H1 (cell line): ENCODE data around the gene ANKS1A. TPM values are rescaled to one million over a fixed set of nuclear protein-coding genes. Genes with fewer than 3 reads are reported as not detected.

Source experiments
- CTCF ChIA-PET: fragments of 300-600 bp; sonication (Branson Sonifier 250); formaldehyde crosslinking; loops from one replicate; lab custom pipeline; 2021; ENCODE audit not compliant: partially characterized antibody; lab: Charles Lee
- POLR2A ChIA-PET: fragments of 300-600 bp; sonication (Branson Sonifier 250); formaldehyde crosslinking; loops from one replicate; lab custom pipeline; 2021; ENCODE audit warnings: inconsistent platforms; ENCODE audit not compliant: partially characterized antibody; lab: Charles Lee
- DNase-seq, 2 experiments: peaks; one replicate each; pipeline versions ENCODE4 v3.0.0 to v3.0.0-alpha.2; 2010 to 2022; ENCODE audit warnings: low spot score in 2 of 2, low read depth in 1 of 2, mixed read lengths in 1 of 2
- FAIRE-seq: peaks from 2 replicates; lab custom pipeline; 2011; peaks lifted over from hg19 to GRCh38; lab: Jason Lieb, UNC
- H2AFZ ChIP-seq: 2 replicates; pipeline ENCODE4 v1.8.1; 2012; ENCODE audit warnings: low read length, inconsistent platforms
- H2AK5ac ChIP-seq: 2 replicates; pipeline ENCODE4 v1.6.1; 2013; ENCODE audit warnings: low read depth, low read length
- H2BK120ac ChIP-seq: replicated peaks from 2 replicates; pipeline ENCODE3; 2013; ENCODE audit warnings: low read depth, low read length, inconsistent platforms
- H2BK12ac ChIP-seq: 2 replicates; pipeline ENCODE4 v1.6.1; 2013; ENCODE audit warnings: low read depth, low read length
- H2BK15ac ChIP-seq: 2 replicates; pipeline ENCODE4 v1.6.1; 2013; ENCODE audit warnings: low read length
- H2BK20ac ChIP-seq: 2 replicates; pipeline ENCODE4 v1.6.1; 2013; ENCODE audit warnings: low read length
- H2BK5ac ChIP-seq: 2 replicates; pipeline ENCODE4 v1.6.1; 2013; ENCODE audit warnings: low read depth, low read length
- H3K14ac ChIP-seq: 2 replicates; pipeline ENCODE4 v1.6.1; 2013; ENCODE audit warnings: inconsistent platforms; ENCODE audit not compliant: insufficient read length
- H3K18ac ChIP-seq: 2 replicates; pipeline ENCODE4 v1.6.1; 2013; ENCODE audit warnings: low read length; ENCODE audit errors: extremely low read depth
- H3K23ac ChIP-seq: 2 replicates; pipeline ENCODE4 v1.6.1; 2013; ENCODE audit warnings: inconsistent platforms; ENCODE audit not compliant: insufficient read length
- H3K23me2 ChIP-seq: 2 replicates; pipeline ENCODE4 v1.6.1; 2013; ENCODE audit warnings: low read depth, low read length
- H3K27ac ChIP-seq: 2 replicates; pipeline ENCODE4 v1.6.1; 2011; ENCODE audit warnings: low read depth, low read length, inconsistent platforms
- H3K27me3 ChIP-seq, 4 experiments: replicated peaks in 1 of 4; 1 replicate in 1 of 4; 2 replicates in 3 of 4; pipeline versions ENCODE4 v1.6.1 to v1.8.1; 2011 to 2013; ENCODE audit warnings: low read length in 3 of 4, mild to moderate bottlenecking in 3 of 4, inconsistent platforms in 2 of 4, mixed read lengths in 2 of 4, moderate library complexity in 1 of 4; ENCODE audit not compliant: control insufficient read depth in 3 of 4, insufficient read depth in 3 of 4; ENCODE audit errors: extremely low read depth in 1 of 4
- H3K36me3 ChIP-seq, 4 experiments: 2 replicates each; pipeline versions ENCODE4 v1.6.1 to v1.8.1; 2011 to 2013; ENCODE audit warnings: mild to moderate bottlenecking in 4 of 4, low read length in 3 of 4, moderate library complexity in 2 of 4, control low read depth in 1 of 4, inconsistent platforms in 1 of 4; ENCODE audit not compliant: insufficient read depth in 4 of 4, control insufficient read depth in 2 of 4
- H3K4ac ChIP-seq: replicated peaks from 2 replicates; pipeline ENCODE3; 2013; ENCODE audit warnings: low read length, low read depth, mixed read lengths, inconsistent platforms; ENCODE audit not compliant: insufficient read length
- H3K4me1 ChIP-seq, 4 experiments: replicated peaks in 1 of 4; 1 replicate in 1 of 4; 2 replicates in 3 of 4; pipeline versions ENCODE4 v1.6.1 to v1.8.1; 2011 to 2013; ENCODE audit warnings: low read length in 3 of 4, inconsistent platforms in 2 of 4, mixed read lengths in 1 of 4; ENCODE audit not compliant: insufficient read depth in 4 of 4, control insufficient read depth in 3 of 4
- H3K4me2 ChIP-seq, 2 experiments: 2 replicates each; pipeline versions ENCODE4 v1.6.1 to v1.8.1; 2011 to 2013; ENCODE audit warnings: low read depth in 2 of 2, low read length in 2 of 2, control low read depth in 1 of 2, inconsistent platforms in 1 of 2, mild to moderate bottlenecking in 1 of 2; ENCODE audit not compliant: insufficient read depth in 1 of 2
- H3K4me3 ChIP-seq, 4 experiments: fragments of 200-600, 300-600 bp in 1 of 4; sonication (generic), shearing (Covaris generic), sonication (Bioruptor Twin) in 1 of 4; 2 replicates each; pipeline versions ENCODE4 v1.5.1 to v1.8.1; 2011 to 2016; ENCODE audit warnings: low read length in 4 of 4, low read depth in 3 of 4, control low read depth in 2 of 4, inconsistent platforms in 2 of 4, mild to moderate bottlenecking in 2 of 4, mixed read lengths in 1 of 4, moderate library complexity in 1 of 4; ENCODE audit not compliant: insufficient read depth in 2 of 4; ENCODE audit errors: extremely low read depth in 1 of 4
- H3K56ac ChIP-seq: replicated peaks from 2 replicates; pipeline ENCODE3; 2013; ENCODE audit warnings: low read depth, mild to moderate bottlenecking, mixed read lengths, low read length, inconsistent platforms; ENCODE audit not compliant: insufficient read length
- H3K79me1 ChIP-seq: 2 replicates; pipeline ENCODE4 v1.6.1; 2013; ENCODE audit warnings: low read depth, low read length, control low read depth
- H3K79me2 ChIP-seq, 2 experiments: 2 replicates each; pipeline versions ENCODE4 v1.6.1 to v1.8.1; 2012 to 2013; ENCODE audit warnings: low read length in 2 of 2, mild to moderate bottlenecking in 2 of 2, inconsistent platforms in 1 of 2; ENCODE audit not compliant: insufficient read depth in 2 of 2, control insufficient read depth in 1 of 2
- H3K9ac ChIP-seq, 4 experiments: replicated peaks in 1 of 4; 1 replicate in 1 of 4; 2 replicates in 3 of 4; pipeline versions ENCODE4 v1.6.1 to v1.8.1; 2011 to 2013; ENCODE audit warnings: low read depth in 3 of 4, low read length in 3 of 4, control low read depth in 2 of 4, mild to moderate bottlenecking in 2 of 4, moderate library complexity in 2 of 4, inconsistent platforms in 1 of 4; ENCODE audit errors: extremely low read depth in 1 of 4
- H3K9me3 ChIP-seq, 2 experiments: 2 replicates each; pipeline versions ENCODE4 v1.6.1 to v1.8.1; 2012 to 2013; ENCODE audit warnings: mild to moderate bottlenecking in 2 of 2, moderate library complexity in 2 of 2, control low read depth in 1 of 2, inconsistent platforms in 1 of 2, low read depth in 1 of 2, low read length in 1 of 2, mixed read lengths in 1 of 2; ENCODE audit not compliant: insufficient read depth in 2 of 2
- H4K20me1 ChIP-seq, 2 experiments: replicated peaks in 1 of 2; 2 replicates each; pipeline versions ENCODE3 to v1.8.1; 2011 to 2013; ENCODE audit warnings: inconsistent platforms in 2 of 2, low read length in 2 of 2, mild to moderate bottlenecking in 1 of 2; ENCODE audit not compliant: insufficient read depth in 2 of 2, control insufficient read depth in 1 of 2
- H4K5ac ChIP-seq: 2 replicates; pipeline ENCODE4 v1.6.1; 2013; ENCODE audit warnings: low read length, low read depth, mixed read lengths, inconsistent platforms; ENCODE audit not compliant: insufficient read length
- H4K8ac ChIP-seq: 2 replicates; pipeline ENCODE4 v1.8.0; 2013; ENCODE audit warnings: mild to moderate bottlenecking, moderate library complexity, low read length, inconsistent platforms; ENCODE audit not compliant: insufficient read depth; ENCODE audit errors: extremely low read depth
- H4K91ac ChIP-seq: replicated peaks from 2 replicates; pipeline ENCODE3; 2013; ENCODE audit warnings: low read length, mixed read lengths, inconsistent platforms; ENCODE audit not compliant: insufficient read length
- BRCA1 ChIP-seq: IDR thresholded peaks from 2 replicates; pipeline ENCODE4 v1.6.1; 2012; ENCODE audit warnings: low read depth, low read length, improper control_type of control experiment
- CTCF ChIP-seq, 3 experiments: IDR thresholded peaks; 1 replicate in 2 of 3; 2 replicates in 1 of 3; pipeline versions ENCODE4 v1.5.1 to v1.6.1; 2011; ENCODE audit warnings: low read length in 3 of 3, mild to moderate bottlenecking in 3 of 3, inconsistent platforms in 2 of 3, low read depth in 1 of 3, moderate library complexity in 1 of 3; ENCODE audit not compliant: insufficient read depth in 1 of 3; ENCODE audit errors: control extremely low read depth in 1 of 3
- EGR1 ChIP-seq: IDR thresholded peaks from 2 replicates; pipeline ENCODE4 v1.6.1; 2011; ENCODE audit warnings: low read depth, low read length, borderline replicate concordance
- EP300 ChIP-seq, 2 experiments: IDR thresholded peaks; 1 replicate in 1 of 2; 2 replicates in 1 of 2; pipeline ENCODE4 v1.6.1; 2011 to 2012; ENCODE audit warnings: low read depth in 2 of 2, low read length in 2 of 2, mild to moderate bottlenecking in 2 of 2, borderline replicate concordance in 1 of 2, inconsistent platforms in 1 of 2, moderate library complexity in 1 of 2
- HDAC6 ChIP-seq: IDR thresholded peaks from one replicate; pipeline ENCODE4 v1.7.1; 2012; ENCODE audit warnings: low read depth, mild to moderate bottlenecking, inconsistent platforms, low read length, moderate library complexity
- NANOG ChIP-seq: IDR thresholded peaks from 2 replicates; pipeline ENCODE4 v1.6.1; 2011; ENCODE audit warnings: low read length, low read depth, mild to moderate bottlenecking, inconsistent platforms; ENCODE audit not compliant: insufficient read depth, poor library complexity, severe bottlenecking
- RNF2 ChIP-seq: fragments of 200-900, 300-1000 bp; sonication (generic); IDR thresholded peaks from 2 replicates; pipeline ENCODE4 v1.7.1; 2016; ENCODE audit warnings: borderline replicate concordance, low read depth, mild to moderate bottlenecking, antibody characterized with exemption, low read length; ENCODE audit not compliant: poor library complexity, severe bottlenecking; ENCODE audit errors: missing control alignments
- SRF ChIP-seq: IDR thresholded peaks from 2 replicates; pipeline ENCODE4 v1.6.1; 2011; ENCODE audit warnings: mild to moderate bottlenecking, low read depth, low read length, moderate library complexity
- TBP ChIP-seq: IDR thresholded peaks from 2 replicates; pipeline ENCODE4 v1.6.1; 2011; ENCODE audit warnings: low read depth, low read length, improper control_type of control experiment
- WGBS, 2 experiments: shearing (Covaris generic) in 1 of 2; methylation state at CpG; one replicate each; pipeline versions ENCODE4 v1.1.6 to v1.1.7; 2013 to 2015; ENCODE audit warnings: low lambda C conversion rate in 2 of 2, mixed read lengths in 2 of 2, inconsistent platforms in 1 of 2, low coverage in 1 of 2, missing lambda C conversion rate in 1 of 2; ENCODE audit not compliant: insufficient replicate concordance in 2 of 2, insufficient coverage in 1 of 2, insufficient read length in 1 of 2; ENCODE audit errors: extremely low coverage in 1 of 2, missing lambda C conversion rate in 1 of 2; 5-methylcytosine and 5-hydroxymethylcytosine counted together
- polyA plus RNA-seq, 7 experiments: library from polyadenylated mRNA; depleted of rRNA in 3 of 7; stranded (reverse) in 5 of 7; unstranded in 2 of 7; fragments of >200 nt in 5 of 7; fragments of 200-250 nt in 2 of 7; gene quantifications; 1 replicate in 5 of 7; 2 replicates in 1 of 7; 4 replicates in 1 of 7; pipeline versions ENCODE4 v1.2.1 to v1.2.3, GENCODE V29; 2011 to 2013; ENCODE audit warnings: missing spikeins in 2 of 7, mixed read lengths in 2 of 7
- total RNA-seq: library from RNA; stranded (reverse); fragmentation: NEBNext Ultra II Directional; extraction: Animal tissue kit (Norgen Biotek cat#: 25700); gene quantifications from 2 replicates; pipeline ENCODE4 v1.2.1, GENCODE V29; 2021

Gene ANKS1A
- total and polyA plus RNA-seq, 2 of the 8 experiments (the other 6 are each of a cell fraction or from before 2014, with no cell fraction given): 9.8 to 30.9 TPM

- no peak overlapping the region for H2AFZ ChIP-seq
- no peaks in the 10 kb centered on the region for H3K23me2 ChIP-seq
- no peak overlapping the region for H4K8ac ChIP-seq
- no peak overlapping the region for H3K18ac ChIP-seq
- H4K20me1 ChIP-seq: peaks cover 0 to 2% of the 10 kb centered on the region in 2 experiments
- POLR2A ChIA-PET: interaction anchor here (1.0 to 5.4 kb wide), 4 partner anchors 9 to 20 kb away, joined by 3 to 48 read pairs (median 4); partner anchors contain the start of genes ANKS1A and TAF11
- H3K27me3 ChIP-seq: no peaks in the 10 kb centered on the region
- no peaks in the 10 kb centered on the region for H3K79me1 ChIP-seq
- H3K79me2 ChIP-seq: no peaks in the 10 kb centered on the region
- no peak overlapping the region for H3K56ac ChIP-seq
- WGBS, 2 experiments: 88% methylated on average over 1 of the region's 1 CpG; no CpG with 5 or more reads in 1 of the 2 experiments
- no peak overlapping the region for H3K4me3 ChIP-seq
- no peak overlapping the region for H2BK12ac ChIP-seq
- FAIRE-seq (no peak), DNase-seq (no peak)
- H3K36me3 ChIP-seq: peaks cover 7 to 52% (median 28%) of the 10 kb centered on the region in 4 experiments; a peak in 7 of 8 replicates
- no peak for TF ChIP-seq HDAC6
- no peak for TF ChIP-seq BRCA1
- TF ChIP-seq EGR1: no peak
- TF ChIP-seq CTCF (IDR thresholded peaks at IDR 0.05; ENCODE audit: control extremely low read depth in 1 of 3, insufficient read depth in 1 of 3, low read depth in 1 of 3, low read length in 3 of 3): no peak
- TF ChIP-seq RNF2: no peak
- no peak for TF ChIP-seq SRF
- no peak for TF ChIP-seq EP300 (IDR thresholded peaks at IDR 0.05; ENCODE audit: borderline replicate concordance in 1 of 2, low read depth in 2 of 2, low read length in 2 of 2)
- no peak for TF ChIP-seq TBP
- no peak for TF ChIP-seq NANOG
- H4K5ac ChIP-seq: no peak overlapping the region
- no peak overlapping the region for H2BK120ac ChIP-seq
- no peak overlapping the region for H2BK15ac ChIP-seq
- H4K91ac ChIP-seq: no peak overlapping the region
- H3K14ac ChIP-seq: no peak overlapping the region
- no peak overlapping the region for H3K4ac ChIP-seq
- H2BK5ac ChIP-seq: no peak overlapping the region
- no peak overlapping the region for H3K27ac ChIP-seq
- H3K4me1 ChIP-seq: peaks cover 0 to 7% (median 0%) of the 10 kb centered on the region in 4 experiments; a peak in 1 of 7 replicates
- no peak overlapping the region for H3K9ac ChIP-seq
- H2AK5ac ChIP-seq: no peak overlapping the region
- H3K9me3 ChIP-seq: no peaks in the 10 kb centered on the region
- no peak overlapping the region for H3K4me2 ChIP-seq
- CTCF ChIA-PET: interaction anchor here (1.7 kb wide), 1 partner anchor 18 kb away, joined by 3 read pairs; no protein-coding TSS in a partner anchor
- H2BK20ac ChIP-seq: no peak overlapping the region
- H3K23ac ChIP-seq: no peak overlapping the region
Observed at GRCh38 chr6:34877259-34877658, 11.8 kb upstream of the ANKS1A start.
